Ovary (tissue), 9 donors: Measurements from ENCODE around the gene PCDHGB6. TPM values are rescaled to one million over a fixed set of nuclear protein-coding genes. Genes with fewer than 3 reads are reported as not detected.
"Not testable (repeated sequence)": the region's sequence is repeated elsewhere in the genome, so short reads cannot be mapped to it uniquely, and the experiment has no call there.

Source experiments
- DNase-seq, 5 donors: peaks; one replicate each; pipeline ENCODE4 v3.0.0-alpha.2; 2019 to 2020
- H3K27ac ChIP-seq, 2 donors: fragments of 200-600 bp; one replicate each; pipeline versions ENCODE4 v1.5.1 to v1.8.0; 2019 to 2022
- H3K27me3 ChIP-seq: fragments of 200-600 bp; one replicate; pipeline ENCODE4 v1.8.0; 2022
- H3K36me3 ChIP-seq: fragments of 200-600 bp; sonication (generic); one replicate; pipeline ENCODE4 v1.5.1; 2019
- H3K4me1 ChIP-seq: one replicate; pipeline ENCODE4 v1.8.1; 2013; ENCODE audit warnings: mild to moderate bottlenecking, moderate library complexity; ENCODE audit not compliant: insufficient read depth
- H3K4me3 ChIP-seq: fragments of 200-600 bp; sonication (generic); one replicate; pipeline ENCODE4 v1.5.1; 2017
- H3K9me3 ChIP-seq, 2 donors: fragments of 200-600 bp in 1 of 2; sonication (generic) in 1 of 2; one replicate each; pipeline versions ENCODE4 v1.5.1 to v1.8.1; 2013 to 2019; ENCODE audit warnings: mild to moderate bottlenecking in 1 of 2, moderate library complexity in 1 of 2
- EP300 ChIP-seq: sonication (generic); formaldehyde crosslinking; IDR thresholded peaks from one replicate; pipeline ENCODE4 v1.6.1; 2017; ENCODE audit warnings: antibody characterized with exemption
- POLR2A ChIP-seq: fragments of 450-650 bp; IDR thresholded peaks from one replicate; pipeline ENCODE4 v1.6.1; 2017; ENCODE audit warnings: antibody characterized with exemption, mild to moderate bottlenecking, moderate library complexity
- WGBS, 3 donors: extraction: QIAGEN DNeasy Blood & Tissue Kit in 1 of 3; methylation state at CpG; one replicate each; pipeline versions ENCODE4 v1.1.5 to v1.1.7; 2013 to 2017; 5-methylcytosine and 5-hydroxymethylcytosine counted together
- intact Hi-C, 4 donors: fragments of 100-400 bp; cut with DNase I; formaldehyde crosslinking; loops; one replicate each; pipeline versions ENCODE4 v1.11.0 to v1.15.1; 2022 to 2023
- polyA plus RNA-seq, 2 donors: library from polyadenylated mRNA; stranded (reverse); fragments of 200-250 nt in 1 of 2; fragments of 350-450 nt in 1 of 2; fragmentation: Illumina TruSeq in 1 of 2; extraction: RNeasy Lipid Tissue Mini Kit (QIAGEN cat#74804) in 1 of 2; gene quantifications; one replicate each; pipeline ENCODE4 v1.2.3, GENCODE V29; 2013 to 2014
- total RNA-seq, 7 donors: library from RNA; depleted of rRNA in 2 of 7; stranded (reverse); fragments of >200 nt in 2 of 7; fragmentation: NEBNext Ultra II Directional in 3 of 7; extraction: Animal tissue kit (Norgen Biotek cat#: 25700) in 3 of 7; gene quantifications; one replicate each; pipeline versions ENCODE4 v1.1.0 to v1.2.4, GENCODE V29; 2016 to 2023
- TF ChIP-seq, protein P1 (sequence below), 3 donors: fragments of 450-650 bp in 2 of 3; fragments of 200-600 bp in 1 of 3; IDR thresholded peaks; one replicate each; pipeline versions ENCODE4 v1.5.1 to v1.8.0; 2016 to 2022; ENCODE audit warnings: antibody characterized with exemption in 3 of 3, mild to moderate bottlenecking in 1 of 3
- donor health status: DM: no; HTN: no; CAD: no; lungs with moderate emphysema.
- donor health status: DM: no; HTN: no; CAD: no.
- donor health status: Bipolar disorder and iron deficiency.
- donor health status: DM: yes; HTN: yes; CAD: no.
- donor health status: DM: no; HTN: no; CAD: no.
- donor health status: DM: yes; HTN: yes; CAD: no.

PCDHGB6 gene
- total and polyA plus RNA-seq, 9 donors, result 7.0 to 18.1 (median 13.6) TPM

GRCh38 chr5:141388661-141389060 is 19.2 kb upstream of the PCDHGB6 start:
- TF ChIP-seq, protein P1, sequence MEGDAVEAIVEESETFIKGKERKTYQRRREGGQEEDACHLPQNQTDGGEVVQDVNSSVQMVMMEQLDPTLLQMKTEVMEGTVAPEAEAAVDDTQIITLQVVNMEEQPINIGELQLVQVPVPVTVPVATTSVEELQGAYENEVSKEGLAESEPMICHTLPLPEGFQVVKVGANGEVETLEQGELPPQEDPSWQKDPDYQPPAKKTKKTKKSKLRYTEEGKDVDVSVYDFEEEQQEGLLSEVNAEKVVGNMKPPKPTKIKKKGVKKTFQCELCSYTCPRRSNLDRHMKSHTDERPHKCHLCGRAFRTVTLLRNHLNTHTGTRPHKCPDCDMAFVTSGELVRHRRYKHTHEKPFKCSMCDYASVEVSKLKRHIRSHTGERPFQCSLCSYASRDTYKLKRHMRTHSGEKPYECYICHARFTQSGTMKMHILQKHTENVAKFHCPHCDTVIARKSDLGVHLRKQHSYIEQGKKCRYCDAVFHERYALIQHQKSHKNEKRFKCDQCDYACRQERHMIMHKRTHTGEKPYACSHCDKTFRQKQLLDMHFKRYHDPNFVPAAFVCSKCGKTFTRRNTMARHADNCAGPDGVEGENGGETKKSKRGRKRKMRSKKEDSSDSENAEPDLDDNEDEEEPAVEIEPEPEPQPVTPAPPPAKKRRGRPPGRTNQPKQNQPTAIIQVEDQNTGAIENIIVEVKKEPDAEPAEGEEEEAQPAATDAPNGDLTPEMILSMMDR (IDR thresholded peaks at IDR 0.05), result no peak
- TF ChIP-seq POLR2A, result no peak
- TF ChIP-seq EP300, result no peak
- Histone ChIP-seq H3K4me1 (no peaks in the 10 kb centered on the region), H3K9me3 (peaks cover 19 to 57% of the 10 kb centered on the region in 2 donors), H3K4me3 (no peak overlapping the region), H3K36me3 (no peaks in the 10 kb centered on the region), H3K27me3 (no peaks in the 10 kb centered on the region), H3K27ac (no peak overlapping the region)
- intact Hi-C loops, result loop anchor here in 1 of 4 donors (1.0 kb wide), 1 partner anchor 7 kb away; no protein-coding TSS in a partner anchor
- WGBS, 3 donors, result 45 to 55% (median 47%) methylated on average over 10 of the region's 10 CpGs
- no peak for DNase-seq

- WGBS, 3 donors, result 30 to 46% (median 32%) methylated on average over 50 to 77 of the region's 77 CpGs
- Histone ChIP-seq H3K4me1 (no peaks in the 10 kb centered on the region), H3K27ac (no peak overlapping the region), H3K27me3 (no peaks in the 10 kb centered on the region), H3K36me3 (no peaks in the 10 kb centered on the region), H3K4me3 (no peak overlapping the region), H3K9me3 (peaks cover 15 to 61% of the 10 kb centered on the region in 2 donors)
- intact Hi-C loops, result loop anchor here in 2 of 4 donors (1.0 to 10.0 kb wide), 2 partner anchors 8 to 165 kb away; no protein-coding TSS in a partner anchor
- DNase-seq, result no peak
- TF ChIP-seq, protein P1 (IDR thresholded peaks at IDR 0.05), result no peak
- TF ChIP-seq POLR2A (no peak), EP300 (no peak)
Observed at GRCh38 chr5:141389153-141390042, 18.4 kb upstream of the PCDHGB6 start.

- no peak for TF ChIP-seq EP300
- TF ChIP-seq, protein P1 (IDR thresholded peaks at IDR 0.05), result no peak
- TF ChIP-seq POLR2A, result no peak
- intact Hi-C loops, result loop anchor here in 1 of 4 donors (10.0 kb wide), 1 partner anchor 162 kb away; no protein-coding TSS in a partner anchor
- 24 to 34% (median 26%) methylated on average over 38 of the region's 38 CpGs for WGBS, 3 donors
- Histone ChIP-seq H3K27ac (no peak within 1 kb of the TSS), H3K4me1 (no peaks in the 10 kb centered on the region), H3K27me3 (no peaks in the 10 kb centered on the region), H3K36me3 (no peaks in the 10 kb centered on the region), H3K9me3 (peaks cover 9 to 50% of the 10 kb centered on the region in 2 donors), H3K4me3 (no peak within 1 kb of the TSS)
- DNase-seq, result no peak
Observed at GRCh38 chr5:141392429-141393198, 15.2 kb upstream of the PCDHGB6 start, which contains the start of gene PCDHGA8. TSS of gene PCDHGA8 (plus strand) at chr5:141392633. CDS start at chr5:141392814, 181 bp downstream.

DNA sequence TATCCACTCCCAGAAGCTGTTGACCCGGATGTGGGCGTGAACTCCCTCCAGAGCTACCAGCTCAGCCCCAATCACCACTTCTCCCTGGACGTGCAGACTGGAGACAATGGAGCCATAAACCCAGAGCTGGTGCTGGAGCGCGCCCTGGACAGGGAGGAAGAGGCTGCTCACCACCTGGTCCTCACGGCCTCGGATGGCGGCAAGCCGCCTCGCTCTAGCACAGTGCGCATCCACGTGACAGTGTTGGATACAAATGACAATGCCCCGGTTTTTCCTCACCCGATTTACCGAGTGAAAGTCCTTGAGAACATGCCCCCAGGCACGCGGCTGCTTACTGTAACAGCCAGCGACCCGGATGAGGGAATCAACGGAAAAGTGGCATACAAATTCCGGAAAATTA is 14.6 kb upstream of the PCDHGB6 start:
- no peak for TF ChIP-seq POLR2A
- no peak for TF ChIP-seq EP300
- TF ChIP-seq, protein P1 (IDR thresholded peaks at IDR 0.05), result no peak
- H3K9me3 ChIP-seq, result peaks cover 9 to 48% of the 10 kb centered on the region in 2 donors

GRCh38 chr5:141394401-141395187 is 13.2 kb upstream of the PCDHGB6 start:
- H3K36me3 ChIP-seq, H3K4me3 ChIP-seq, H3K4me1 ChIP-seq, H3K27ac ChIP-seq, H3K27me3 ChIP-seq, DNase-seq: not testable (repeated sequence)
- H3K9me3 ChIP-seq, result peaks cover 14 to 44% of the 10 kb centered on the region in 2 donors
- intact Hi-C loops, result loop anchor here in 1 of 4 donors (10.0 kb wide), 1 partner anchor 160 kb away; no protein-coding TSS in a partner anchor
- WGBS, 3 donors, result 29 to 46% (median 39%) methylated on average over 44 to 49 of the region's 53 CpGs

More for the DNA sequence above, 14.6 kb upstream of the PCDHGB6 start:
- DNase-seq, result no peak
- intact Hi-C loops, result loop anchor here in 1 of 4 donors (10.0 kb wide), 1 partner anchor 162 kb away; no protein-coding TSS in a partner anchor
- WGBS, 3 donors, result 30 to 44% (median 30%) methylated on average over 21 of the region's 21 CpGs
- H3K4me1 ChIP-seq, result no peaks in the 10 kb centered on the region
- H3K27me3 ChIP-seq, result no peaks in the 10 kb centered on the region
- H3K27ac ChIP-seq, result no peak overlapping the region
- H3K4me3 ChIP-seq, result no peak overlapping the region
- H3K36me3 ChIP-seq, result no peaks in the 10 kb centered on the region
